Measurements from ENCODE around the gene EFNB2.

- TF ChIP-seq, protein P1, sequence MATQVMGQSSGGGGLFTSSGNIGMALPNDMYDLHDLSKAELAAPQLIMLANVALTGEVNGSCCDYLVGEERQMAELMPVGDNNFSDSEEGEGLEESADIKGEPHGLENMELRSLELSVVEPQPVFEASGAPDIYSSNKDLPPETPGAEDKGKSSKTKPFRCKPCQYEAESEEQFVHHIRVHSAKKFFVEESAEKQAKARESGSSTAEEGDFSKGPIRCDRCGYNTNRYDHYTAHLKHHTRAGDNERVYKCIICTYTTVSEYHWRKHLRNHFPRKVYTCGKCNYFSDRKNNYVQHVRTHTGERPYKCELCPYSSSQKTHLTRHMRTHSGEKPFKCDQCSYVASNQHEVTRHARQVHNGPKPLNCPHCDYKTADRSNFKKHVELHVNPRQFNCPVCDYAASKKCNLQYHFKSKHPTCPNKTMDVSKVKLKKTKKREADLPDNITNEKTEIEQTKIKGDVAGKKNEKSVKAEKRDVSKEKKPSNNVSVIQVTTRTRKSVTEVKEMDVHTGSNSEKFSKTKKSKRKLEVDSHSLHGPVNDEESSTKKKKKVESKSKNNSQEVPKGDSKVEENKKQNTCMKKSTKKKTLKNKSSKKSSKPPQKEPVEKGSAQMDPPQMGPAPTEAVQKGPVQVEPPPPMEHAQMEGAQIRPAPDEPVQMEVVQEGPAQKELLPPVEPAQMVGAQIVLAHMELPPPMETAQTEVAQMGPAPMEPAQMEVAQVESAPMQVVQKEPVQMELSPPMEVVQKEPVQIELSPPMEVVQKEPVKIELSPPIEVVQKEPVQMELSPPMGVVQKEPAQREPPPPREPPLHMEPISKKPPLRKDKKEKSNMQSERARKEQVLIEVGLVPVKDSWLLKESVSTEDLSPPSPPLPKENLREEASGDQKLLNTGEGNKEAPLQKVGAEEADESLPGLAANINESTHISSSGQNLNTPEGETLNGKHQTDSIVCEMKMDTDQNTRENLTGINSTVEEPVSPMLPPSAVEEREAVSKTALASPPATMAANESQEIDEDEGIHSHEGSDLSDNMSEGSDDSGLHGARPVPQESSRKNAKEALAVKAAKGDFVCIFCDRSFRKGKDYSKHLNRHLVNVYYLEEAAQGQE (IDR thresholded peaks at IDR 0.05; ENCODE audit: insufficient replicate concordance, low read depth), result no peak
- TF ChIP-seq CTCF (IDR thresholded peaks at IDR 0.05; ENCODE audit: insufficient read depth, low read length) (no peak), GABPA (IDR thresholded peaks at IDR 0.05; ENCODE audit: low read depth) (no peak), POLR2AphosphoS5 (IDR thresholded peaks at IDR 0.05; ENCODE audit: low read depth) (no peak), SPI1 (IDR thresholded peaks at IDR 0.05; ENCODE audit: borderline replicate concordance, low read depth) (no peak)
Measured at GRCh38 chr13:106488076-106488475, 47.4 kb downstream of the EFNB2 start.

All from HL-60 (cell line).